SK-N-MC (cell line): Measurements from ENCODE around the gene TCF3.

Experiments
- DNase-seq: peaks from one replicate; pipeline ENCODE4 v3.0.0-alpha.2; 2011; ENCODE audit warnings: low read depth, low spot score
- H3K27ac ChIP-seq: fragments of 200-600 bp; sonication (generic); 2 replicates; pipeline ENCODE4 v1.5.1; 2016; ENCODE audit warnings: mixed run types
- H3K36me3 ChIP-seq: fragments of 200-600 bp; sonication (generic); 2 replicates; pipeline ENCODE4 v1.6.1; 2017; ENCODE audit warnings: antibody characterized with exemption, low read length, mixed read lengths; ENCODE audit not compliant: insufficient read depth
- H3K4me3 ChIP-seq: fragments of 200-600 bp; sonication (generic); 2 replicates; pipeline ENCODE4 v1.5.1; 2016
- H3K9ac ChIP-seq: fragments of 200-600 bp; sonication (generic); 2 replicates; pipeline ENCODE4 v1.8.0; 2017; ENCODE audit warnings: mixed run types, mixed read lengths; ENCODE audit not compliant: insufficient read length
- H3K9me3 ChIP-seq: fragments of 200-600 bp; sonication (generic); 2 replicates; pipeline ENCODE4 v1.6.1; 2017; ENCODE audit warnings: low read depth, mild to moderate bottlenecking, antibody characterized with exemption, low read length, moderate library complexity, mixed read lengths
- EZH2 ChIP-seq: fragments of 200-600 bp; sonication (generic); IDR thresholded peaks from one replicate; pipeline ENCODE4 v1.6.1; 2017; ENCODE audit warnings: antibody characterized with exemption
- FOXP2 ChIP-seq: optimal IDR thresholded peaks from 2 replicates; pipeline ENCODE3; 2011; ENCODE audit warnings: mild to moderate bottlenecking, moderate library complexity; ENCODE audit not compliant: insufficient read depth; ENCODE audit errors: extremely low read length, control extremely low read depth
- POLR2AphosphoS5 ChIP-seq: IDR thresholded peaks from 2 replicates; pipeline ENCODE4 v1.6.1; 2012; ENCODE audit warnings: mild to moderate bottlenecking, low read depth, low read length, borderline replicate concordance

Gene TCF3

DNA sequence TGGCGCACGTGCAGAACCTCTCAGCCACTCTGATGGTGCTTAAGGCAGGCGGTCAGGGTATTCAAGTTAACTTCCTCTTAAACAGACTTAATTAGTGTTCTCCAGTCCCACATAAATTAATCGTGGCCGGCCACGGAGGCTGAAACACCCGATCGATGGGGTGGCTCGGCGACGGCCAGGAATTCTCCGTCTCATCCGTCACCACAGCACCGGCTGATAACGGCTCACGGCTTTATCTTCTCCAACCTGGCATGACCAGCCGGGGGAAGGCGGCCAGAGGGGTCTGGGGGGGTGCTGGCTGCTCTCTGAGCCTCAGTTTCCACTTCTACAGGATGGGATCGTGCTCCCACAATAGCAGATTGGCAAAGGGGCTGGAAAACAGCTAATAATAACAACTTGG is 32.6 kb upstream of the TCF3 start:
- Histone ChIP-seq H3K9me3 (no peaks in the 10 kb centered on the region), H3K36me3 (no peaks in the 10 kb centered on the region), H3K9ac (no peak overlapping the region), H3K4me3 (no peak overlapping the region), H3K27ac (no peak overlapping the region)
- TF ChIP-seq POLR2AphosphoS5 (no peak), FOXP2 (no peak), EZH2 (no peak)
- no peak for DNase-seq

GRCh38 chr19:1684573-1684912 is 32.1 kb upstream of the TCF3 start:
- H3K36me3 ChIP-seq = no peaks in the 10 kb centered on the region
- no peaks in the 10 kb centered on the region for H3K9me3 ChIP-seq
- no peak for DNase-seq
- H3K27ac ChIP-seq = no peak overlapping the region
- TF ChIP-seq POLR2AphosphoS5 = no peak
- no peak for TF ChIP-seq EZH2
- no peak for TF ChIP-seq FOXP2
- H3K4me3 ChIP-seq = no peak overlapping the region
- no peak overlapping the region for H3K9ac ChIP-seq

GRCh38 chr19:1683869-1684572 is 31.6 kb upstream of the TCF3 start:
- H3K9me3 ChIP-seq = no peaks in the 10 kb centered on the region
- TF ChIP-seq FOXP2 (no peak), POLR2AphosphoS5 (no peak), EZH2 (no peak)
- H3K27ac ChIP-seq = no peak overlapping the region
- no peak for DNase-seq
- H3K9ac ChIP-seq = no peak overlapping the region
- no peaks in the 10 kb centered on the region for H3K36me3 ChIP-seq
- H3K4me3 ChIP-seq = no peak overlapping the region

- TF ChIP-seq POLR2AphosphoS5 = no peak
- TF ChIP-seq FOXP2 = no peak
- TF ChIP-seq EZH2 = no peak
- DNase-seq = no peak
- no peak overlapping the region for H3K27ac ChIP-seq
- no peaks in the 10 kb centered on the region for H3K9me3 ChIP-seq
- H3K9ac ChIP-seq = no peak overlapping the region
- H3K36me3 ChIP-seq = no peaks in the 10 kb centered on the region
- no peak overlapping the region for H3K4me3 ChIP-seq
These were observed 28.6 kb upstream of the TCF3 start for GRCh38 chr19:1680976-1681375.

- Histone ChIP-seq H3K4me3 (no peak overlapping the region), H3K27ac (no peak overlapping the region), H3K9me3 (no peaks in the 10 kb centered on the region), H3K36me3 (no peaks in the 10 kb centered on the region), H3K9ac (no peak overlapping the region)
- no peak for DNase-seq
- TF ChIP-seq EZH2 = no peak
- TF ChIP-seq POLR2AphosphoS5 = no peak
- no peak for TF ChIP-seq FOXP2
These were observed 25.7 kb upstream of the TCF3 start for GRCh38 chr19:1678073-1678472.

GRCh38 chr19:1676351-1677266 is 24.2 kb upstream of the TCF3 start:
- Histone ChIP-seq H3K9me3 (no peaks in the 10 kb centered on the region), H3K9ac (no peak overlapping the region), H3K4me3 (peak overlapping the region; percentile 75), H3K27ac (no peak overlapping the region), H3K36me3 (no peaks in the 10 kb centered on the region)
- DNase-seq = no peak
- TF ChIP-seq EZH2 = no peak
- no peak for TF ChIP-seq POLR2AphosphoS5
- no peak for TF ChIP-seq FOXP2

- Histone ChIP-seq H3K27ac (no peak overlapping the region), H3K4me3 (peak overlapping the region; percentile 75), H3K9ac (no peak overlapping the region), H3K9me3 (no peaks in the 10 kb centered on the region), H3K36me3 (no peaks in the 10 kb centered on the region)
- TF ChIP-seq POLR2AphosphoS5 (no peak), EZH2 (no peak), FOXP2 (no peak)
- DNase-seq = no peak
These were observed 23.4 kb upstream of the TCF3 start for GRCh38 chr19:1675633-1676350.

- no peak overlapping the region for H3K4me3 ChIP-seq
- no peak for DNase-seq
- no peak for TF ChIP-seq FOXP2
- TF ChIP-seq EZH2 = no peak
- TF ChIP-seq POLR2AphosphoS5 = no peak
- H3K36me3 ChIP-seq = no peaks in the 10 kb centered on the region
- no peak overlapping the region for H3K27ac ChIP-seq
- no peak overlapping the region for H3K9ac ChIP-seq
- no peaks in the 10 kb centered on the region for H3K9me3 ChIP-seq
These were observed 21.9 kb upstream of the TCF3 start for GRCh38 chr19:1674293-1674679.

DNA sequence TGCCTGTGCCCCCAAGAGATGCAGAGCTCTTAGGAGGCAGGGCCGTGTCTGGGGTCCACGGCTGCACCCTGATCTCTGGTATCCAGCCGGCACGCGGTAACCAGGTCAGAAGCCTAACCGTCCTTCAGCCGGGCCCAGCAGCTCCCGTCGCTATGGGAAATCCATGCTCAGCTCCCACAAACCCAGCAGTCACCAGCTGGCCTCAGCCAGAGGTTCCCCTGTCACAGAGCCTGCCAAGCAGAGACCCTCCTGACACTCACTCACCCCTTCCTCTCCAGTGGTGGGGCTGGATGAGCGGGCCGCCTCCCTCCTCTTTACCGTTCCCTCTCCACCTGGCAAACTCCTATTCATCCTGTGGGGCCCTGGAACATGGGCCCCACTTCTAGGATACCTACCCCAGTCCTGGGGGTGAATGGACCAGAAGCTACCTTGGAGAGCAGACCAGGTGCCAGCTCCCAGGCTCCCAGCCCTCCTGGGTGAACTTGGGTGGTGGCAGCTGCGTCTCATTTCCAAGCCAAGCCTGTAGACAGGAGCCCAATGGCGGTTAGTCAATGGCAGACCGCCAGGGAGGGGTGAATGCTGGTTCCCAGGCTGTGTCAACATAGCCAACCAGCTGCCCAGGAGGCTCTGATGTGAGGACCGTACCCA is 21.4 kb upstream of the TCF3 start:
- Histone ChIP-seq H3K36me3 (no peaks in the 10 kb centered on the region), H3K9me3 (no peaks in the 10 kb centered on the region), H3K9ac (no peak overlapping the region), H3K4me3 (no peak overlapping the region), H3K27ac (no peak overlapping the region)
- TF ChIP-seq EZH2 (no peak), POLR2AphosphoS5 (no peak), FOXP2 (no peak)
- no peak for DNase-seq
